ENCODE results near the gene RAI14. TPM values are rescaled to one million over a fixed set of nuclear protein-coding genes. Genes with fewer than 3 reads are reported as not detected.

Gene RAI14
- total RNA-seq, 1 donor from 2014 or later, result 307 TPM

DNA sequence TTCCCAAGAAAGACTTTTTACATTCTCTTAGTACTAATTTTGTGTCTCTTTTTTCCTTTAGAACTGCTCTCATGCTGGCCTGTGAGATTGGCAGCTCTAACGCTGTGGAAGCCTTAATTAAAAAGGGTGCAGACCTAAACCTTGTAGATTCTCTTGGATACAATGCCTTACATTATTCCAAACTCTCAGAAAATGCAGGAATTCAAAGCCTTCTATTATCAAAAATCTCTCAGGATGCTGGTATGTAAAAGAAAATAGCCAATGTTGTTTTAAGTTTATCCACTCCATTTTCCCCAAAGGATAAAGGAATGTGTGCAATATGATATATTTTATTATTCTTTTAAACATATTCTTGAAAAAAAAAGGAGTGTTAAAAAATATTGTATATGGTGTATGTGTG lies 155.6 kb downstream of the RAI14 start:
- H3K4me1 ChIP-seq (ENCODE audit: insufficient read depth, low read length), result peaks cover 12% of the 10 kb centered on the region
- Mint-ChIP-seq H3K4me1 (ENCODE audit: low read depth, unreplicated experiment) (peaks cover 7% of the 10 kb centered on the region), H3K27me3 (ENCODE audit: low read depth, unreplicated experiment) (no peaks in the 10 kb centered on the region), H3K27ac (ENCODE audit: unreplicated experiment) (no peak overlapping the region), H3K9me3 (ENCODE audit: unreplicated experiment) (no peaks in the 10 kb centered on the region), H3K36me3 (ENCODE audit: low read depth, unreplicated experiment) (peaks cover 24% of the 10 kb centered on the region), H3K4me3 (ENCODE audit: unreplicated experiment) (no peak overlapping the region)
- TF ChIP-seq, protein P1, sequence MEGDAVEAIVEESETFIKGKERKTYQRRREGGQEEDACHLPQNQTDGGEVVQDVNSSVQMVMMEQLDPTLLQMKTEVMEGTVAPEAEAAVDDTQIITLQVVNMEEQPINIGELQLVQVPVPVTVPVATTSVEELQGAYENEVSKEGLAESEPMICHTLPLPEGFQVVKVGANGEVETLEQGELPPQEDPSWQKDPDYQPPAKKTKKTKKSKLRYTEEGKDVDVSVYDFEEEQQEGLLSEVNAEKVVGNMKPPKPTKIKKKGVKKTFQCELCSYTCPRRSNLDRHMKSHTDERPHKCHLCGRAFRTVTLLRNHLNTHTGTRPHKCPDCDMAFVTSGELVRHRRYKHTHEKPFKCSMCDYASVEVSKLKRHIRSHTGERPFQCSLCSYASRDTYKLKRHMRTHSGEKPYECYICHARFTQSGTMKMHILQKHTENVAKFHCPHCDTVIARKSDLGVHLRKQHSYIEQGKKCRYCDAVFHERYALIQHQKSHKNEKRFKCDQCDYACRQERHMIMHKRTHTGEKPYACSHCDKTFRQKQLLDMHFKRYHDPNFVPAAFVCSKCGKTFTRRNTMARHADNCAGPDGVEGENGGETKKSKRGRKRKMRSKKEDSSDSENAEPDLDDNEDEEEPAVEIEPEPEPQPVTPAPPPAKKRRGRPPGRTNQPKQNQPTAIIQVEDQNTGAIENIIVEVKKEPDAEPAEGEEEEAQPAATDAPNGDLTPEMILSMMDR (IDR thresholded peaks at IDR 0.05; ENCODE audit: insufficient read depth, low read depth, low read length), result no peak
- TF ChIP-seq EZH2 (IDR thresholded peaks at IDR 0.05; ENCODE audit: insufficient read depth, low read length), result no peak
- no peaks in the 10 kb centered on the region for H3K9me3 ChIP-seq (ENCODE audit: insufficient read depth, low read depth, low read length)
- H3K9ac ChIP-seq (ENCODE audit: low read length), result peak overlapping the region; percentile 27
- H4K20me1 ChIP-seq (ENCODE audit: insufficient read depth, low read length), result peaks cover 5% of the 10 kb centered on the region
- no peak for DNase-seq (ENCODE audit: low read depth)
- peaks cover 4% of the 10 kb centered on the region for H3K79me2 ChIP-seq (ENCODE audit: insufficient read depth, low read length)
- peak; percentile 23 for FAIRE-seq
- H3K4me3 ChIP-seq (ENCODE audit: insufficient read depth, low read depth, low read length), result no peak overlapping the region
- peak overlapping the region; percentile 53 for H3K27ac ChIP-seq (ENCODE audit: low read depth, low read length)
- H2AFZ ChIP-seq (ENCODE audit: low read depth, low read length), result no peak overlapping the region
- H3K27me3 ChIP-seq (ENCODE audit: insufficient read depth, low read length), result no peaks in the 10 kb centered on the region
- H3K36me3 ChIP-seq (ENCODE audit: insufficient read depth, low read length), result peaks cover 45% of the 10 kb centered on the region
- H3K4me2 ChIP-seq (ENCODE audit: low read length), result peak overlapping the region; percentile 41

DNA sequence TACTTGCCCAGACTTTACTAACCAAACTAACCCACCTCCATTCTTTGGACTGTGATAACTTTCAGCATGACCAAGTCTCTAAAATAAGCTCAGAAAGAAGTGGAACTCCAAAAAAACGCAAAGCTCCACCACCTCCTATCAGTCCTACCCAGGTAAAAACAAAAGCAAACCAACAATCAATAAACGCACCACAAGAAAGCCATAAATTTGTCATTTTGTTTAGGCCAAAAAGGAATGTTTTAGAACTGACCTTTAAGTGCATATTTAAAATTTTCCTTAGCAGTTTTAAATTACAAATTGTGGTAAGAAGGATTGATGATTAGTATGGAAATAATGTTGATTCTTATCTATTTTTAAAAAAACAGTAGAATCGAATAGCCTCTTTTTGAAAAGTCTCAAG lies 157.4 kb downstream of the RAI14 start:
- no peak overlapping the region for H2AFZ ChIP-seq (ENCODE audit: low read depth, low read length)
- H3K9me3 Mint-ChIP-seq (ENCODE audit: unreplicated experiment), result no peaks in the 10 kb centered on the region
- H3K27me3 ChIP-seq (ENCODE audit: insufficient read depth, low read length), result no peaks in the 10 kb centered on the region
- no peaks in the 10 kb centered on the region for H3K27me3 Mint-ChIP-seq (ENCODE audit: low read depth, unreplicated experiment)
- H3K4me3 ChIP-seq (ENCODE audit: insufficient read depth, low read depth, low read length), result no peak overlapping the region
- peaks cover under 1% of the 10 kb centered on the region for H3K79me2 ChIP-seq (ENCODE audit: insufficient read depth, low read length)
- H3K27ac ChIP-seq (ENCODE audit: low read depth, low read length), result no peak overlapping the region
- peak overlapping the region; percentile 69 for H3K27ac Mint-ChIP-seq (ENCODE audit: unreplicated experiment)
- DNase-seq (ENCODE audit: low read depth) (peak; percentile 40), FAIRE-seq (no peak)
- no peak overlapping the region for H3K4me3 Mint-ChIP-seq (ENCODE audit: unreplicated experiment)
- H3K4me1 ChIP-seq (ENCODE audit: insufficient read depth, low read length), result peaks cover 16% of the 10 kb centered on the region
- peaks cover under 1% of the 10 kb centered on the region for H4K20me1 ChIP-seq (ENCODE audit: insufficient read depth, low read length)
- peaks cover 17% of the 10 kb centered on the region for H3K4me1 Mint-ChIP-seq (ENCODE audit: low read depth, unreplicated experiment)
- no peak overlapping the region for H3K9ac ChIP-seq (ENCODE audit: low read length)
- no peak for TF ChIP-seq EZH2 (IDR thresholded peaks at IDR 0.05; ENCODE audit: insufficient read depth, low read length)
- TF ChIP-seq, protein P1 (IDR thresholded peaks at IDR 0.05; ENCODE audit: insufficient read depth, low read depth, low read length), result no peak
- H3K9me3 ChIP-seq (ENCODE audit: insufficient read depth, low read depth, low read length), result no peaks in the 10 kb centered on the region
- peaks cover 40% of the 10 kb centered on the region for H3K36me3 ChIP-seq (ENCODE audit: insufficient read depth, low read length)
- H3K36me3 Mint-ChIP-seq (ENCODE audit: low read depth, unreplicated experiment), result peaks cover 12% of the 10 kb centered on the region
- H3K4me2 ChIP-seq (ENCODE audit: low read length), result no peak overlapping the region

DNA sequence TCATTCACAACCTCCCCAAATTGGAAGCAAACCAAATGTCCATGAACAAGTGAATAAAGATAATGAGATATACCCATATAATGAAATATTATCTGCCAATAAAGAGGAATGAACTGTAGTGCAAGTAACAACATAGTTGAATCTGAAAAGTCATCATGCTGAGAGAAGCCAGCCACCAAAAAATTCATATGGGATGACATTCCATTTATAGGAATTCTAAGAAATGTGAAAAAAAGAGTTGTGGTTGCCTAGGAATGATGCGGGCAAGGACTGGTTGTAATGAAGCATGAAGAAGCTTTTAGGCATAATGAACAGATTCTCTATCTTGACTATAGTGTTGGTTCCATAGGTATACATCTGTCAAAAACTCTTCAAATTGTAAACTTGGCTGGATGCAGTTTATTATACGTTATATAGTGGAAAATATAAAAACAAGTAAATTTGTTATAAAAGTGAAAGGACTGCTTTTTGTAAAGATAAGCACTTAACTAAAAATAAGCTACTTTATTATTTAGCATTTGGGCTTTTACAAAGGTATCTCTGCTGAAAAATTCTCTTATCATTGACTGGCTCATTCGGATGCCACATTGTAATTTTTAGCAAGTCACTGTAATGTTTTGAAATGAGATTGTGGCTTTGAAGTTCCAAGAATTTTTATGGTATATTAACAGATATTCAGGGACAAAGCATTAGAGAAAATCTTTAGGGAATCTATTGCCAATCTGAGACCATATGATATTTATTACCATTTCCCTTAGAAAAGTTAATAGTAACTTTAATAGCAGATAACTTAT lies 161.6 kb downstream of the RAI14 start:
- Histone ChIP-seq H3K27ac (ENCODE audit: low read depth, low read length) (peak overlapping the region; percentile 56), H3K36me3 (ENCODE audit: insufficient read depth, low read length) (peaks cover 54% of the 10 kb centered on the region), H4K20me1 (ENCODE audit: insufficient read depth, low read length) (peaks cover 8% of the 10 kb centered on the region), H3K4me3 (ENCODE audit: insufficient read depth, low read depth, low read length) (no peak overlapping the region), H2AFZ (ENCODE audit: low read depth, low read length) (no peak overlapping the region), H3K4me1 (ENCODE audit: insufficient read depth, low read length) (peaks cover 4% of the 10 kb centered on the region), H3K4me2 (ENCODE audit: low read length) (peak overlapping the region; percentile 8), H3K27me3 (ENCODE audit: insufficient read depth, low read length) (no peaks in the 10 kb centered on the region), H3K9me3 (ENCODE audit: insufficient read depth, low read depth, low read length) (no peaks in the 10 kb centered on the region), H3K79me2 (ENCODE audit: insufficient read depth, low read length) (no peaks in the 10 kb centered on the region), H3K9ac (ENCODE audit: low read length) (no peak overlapping the region)
- Mint-ChIP-seq H3K36me3 (ENCODE audit: low read depth, unreplicated experiment) (peaks cover 17% of the 10 kb centered on the region), H3K27ac (ENCODE audit: unreplicated experiment) (peak overlapping the region; percentile 74), H3K27me3 (ENCODE audit: low read depth, unreplicated experiment) (no peaks in the 10 kb centered on the region), H3K4me3 (ENCODE audit: unreplicated experiment) (no peak overlapping the region), H3K9me3 (ENCODE audit: unreplicated experiment) (no peaks in the 10 kb centered on the region), H3K4me1 (ENCODE audit: low read depth, unreplicated experiment) (peaks cover 22% of the 10 kb centered on the region)
- peak; percentile 83 for DNase-seq (ENCODE audit: low read depth)
- TF ChIP-seq, protein P1 (IDR thresholded peaks at IDR 0.05; ENCODE audit: insufficient read depth, low read depth, low read length), result no peak
- no peak for TF ChIP-seq EZH2 (IDR thresholded peaks at IDR 0.05; ENCODE audit: insufficient read depth, low read length)
- peak; percentile 13 for FAIRE-seq

Data from astrocyte (in vitro differentiated cells and primary cell).